Measurements from ENCODE around the gene STRA6. TPM values are rescaled to one million over a fixed set of nuclear protein-coding genes. Genes with fewer than 3 reads are reported as not detected.

Gene STRA6
- total and polyA plus RNA-seq, 2 of the 8 experiments (the other 6 are each of a cell fraction or from before 2014, with no cell fraction given) = 9.3 to 14.5 TPM

GRCh38 chr15:74174958-74175253 is 27.7 kb downstream of the STRA6 start:
- no peak overlapping the region for H3K4me2 ChIP-seq (ENCODE audit: insufficient read depth in 1 of 2, low read depth in 2 of 2, low read length in 2 of 2)
- no peaks in the 10 kb centered on the region; a peak in 3 of 7 replicates for H3K27me3 ChIP-seq (replicated peaks in 1 of 4; ENCODE audit: control insufficient read depth in 3 of 4, extremely low read depth in 1 of 4, insufficient read depth in 3 of 4, low read length in 3 of 4)
- no peak overlapping the region for H3K23ac ChIP-seq (ENCODE audit: insufficient read length)
- H3K27ac ChIP-seq (ENCODE audit: low read depth, low read length) = no peak overlapping the region
- H3K56ac ChIP-seq (replicated peaks; ENCODE audit: insufficient read length, low read depth, low read length) = no peak overlapping the region
- H4K5ac ChIP-seq (ENCODE audit: insufficient read length, low read depth, low read length) = no peak overlapping the region
- H3K79me2 ChIP-seq (ENCODE audit: control insufficient read depth in 1 of 2, insufficient read depth in 2 of 2, low read length in 2 of 2) = no peaks in the 10 kb centered on the region
- no peak overlapping the region for H3K14ac ChIP-seq (ENCODE audit: insufficient read length)
- TF ChIP-seq PHF8 (conservative IDR thresholded peaks at IDR 0.05; ENCODE audit: low read depth, low read length) (no peak), KDM5A (IDR thresholded peaks at IDR 0.05; ENCODE audit: low read length) (no peak), RAD21 (IDR thresholded peaks at IDR 0.05 in 1 of 2, conservative IDR thresholded peaks at IDR 0.05 in 1 of 2; ENCODE audit: low read depth in 2 of 2, low read length in 2 of 2) (no peak), POLR2A (IDR thresholded peaks at IDR 0.05; ENCODE audit: control extremely low read depth in 1 of 2, low read depth in 2 of 2, low read length in 2 of 2) (no peak), RBBP5 (IDR thresholded peaks at IDR 0.05; ENCODE audit: borderline replicate concordance, low read depth, low read length) (no peak), POLR2AphosphoS5 (IDR thresholded peaks at IDR 0.05; ENCODE audit: low read depth, low read length) (no peak), CBX5 (IDR thresholded peaks at IDR 0.05; ENCODE audit: low read depth, low read length) (no peak), SAP30 (IDR thresholded peaks at IDR 0.05; ENCODE audit: insufficient read depth, insufficient replicate concordance, low read length) (no peak), CTBP2 (IDR thresholded peaks at IDR 0.05; ENCODE audit: borderline replicate concordance, insufficient read depth, insufficient read length, low read length) (no peak), TBP (IDR thresholded peaks at IDR 0.05; ENCODE audit: low read depth, low read length) (no peak)
- H2BK120ac ChIP-seq (replicated peaks; ENCODE audit: low read depth, low read length) = no peak overlapping the region
- no peak overlapping the region for H2AK5ac ChIP-seq (ENCODE audit: low read depth, low read length)
- 91% methylated on average over 8 of the region's 14 CpGs; no CpG with 5 or more reads in 1 of the 2 experiments for WGBS, 2 experiments (ENCODE audit: extremely low coverage in 1 of 2, insufficient coverage in 1 of 2, insufficient read length in 1 of 2, insufficient replicate concordance in 2 of 2, low coverage in 1 of 2, low lambda C conversion rate in 2 of 2, missing lambda C conversion rate in 1 of 2)
- no peaks in the 10 kb centered on the region; the same call in 1 of the 2 replicates for H3K23me2 ChIP-seq (ENCODE audit: low read depth, low read length)
- CTCF ChIA-PET (ENCODE audit: partially characterized antibody) = interaction anchor here (0.6 to 3.3 kb wide), 15 partner anchors 9 to 145 kb away, joined by 3 to 13 read pairs (median 5); partner anchors contain the start of gene STRA6
- H2AFZ ChIP-seq (ENCODE audit: low read length) = no peak overlapping the region
- no peak overlapping the region for H2BK20ac ChIP-seq (ENCODE audit: low read length)
- no peak overlapping the region for H3K4ac ChIP-seq (replicated peaks; ENCODE audit: insufficient read length, low read depth, low read length)
- H4K91ac ChIP-seq (replicated peaks; ENCODE audit: insufficient read length, low read length) = no peak overlapping the region
- peak overlapping the region; percentile 91; the same call in 1 of the 2 replicates for H2BK12ac ChIP-seq (ENCODE audit: low read depth, low read length)
- DNase-seq (ENCODE audit: low read depth in 1 of 2, low spot score in 2 of 2) = no peak
- peak overlapping the region; percentile 16; the same call in 1 of the 2 replicates for H2BK5ac ChIP-seq (ENCODE audit: low read depth, low read length)
- H2BK15ac ChIP-seq (ENCODE audit: low read length) = peak overlapping the region; percentile 40; the same call in 1 of the 2 replicates
- H4K20me1 ChIP-seq (replicated peaks in 1 of 2; ENCODE audit: control insufficient read depth in 1 of 2, insufficient read depth in 2 of 2, low read length in 2 of 2) = peaks cover 0 to 2% of the 10 kb centered on the region in 2 experiments
- POLR2A ChIA-PET (ENCODE audit: partially characterized antibody) = interaction anchor here (1.0 to 1.9 kb wide), 8 partner anchors 10 to 67 kb away, joined by 3 to 7 read pairs (median 4); partner anchors contain the start of gene STRA6
- no peaks in the 10 kb centered on the region for H3K79me1 ChIP-seq (ENCODE audit: low read depth, low read length)
- no peak overlapping the region for H3K18ac ChIP-seq (ENCODE audit: extremely low read depth, low read length)
- H3K36me3 ChIP-seq (ENCODE audit: control insufficient read depth in 2 of 4, insufficient read depth in 4 of 4, low read length in 3 of 4) = no peaks in the 10 kb centered on the region
- no peak overlapping the region for H3K4me3 ChIP-seq (ENCODE audit: extremely low read depth in 1 of 4, insufficient read depth in 2 of 4, low read depth in 3 of 4, low read length in 4 of 4)
- no peak overlapping the region; the same call in 1 of the 2 replicates for H4K8ac ChIP-seq (ENCODE audit: extremely low read depth, insufficient read depth, low read length)
- no peak for FAIRE-seq
- peaks cover 0 to 20% (median 12%) of the 10 kb centered on the region in 4 experiments; a peak in 5 of 7 replicates for H3K4me1 ChIP-seq (replicated peaks in 1 of 4; ENCODE audit: control insufficient read depth in 3 of 4, insufficient read depth in 4 of 4, low read length in 3 of 4)
- H3K9me3 ChIP-seq (ENCODE audit: insufficient read depth in 2 of 2, low read depth in 1 of 2, low read length in 1 of 2) = no peaks in the 10 kb centered on the region
- H3K9ac ChIP-seq (replicated peaks in 1 of 4; ENCODE audit: extremely low read depth in 1 of 4, low read depth in 3 of 4, low read length in 3 of 4) = no peak overlapping the region

All from H1 (cell line).